ENCODE results near the gene LARGE1.
A peak's percentile ranks its signal among the peaks of the same experiment; 100 is the strongest.
"Not testable (repeated sequence)": the region's sequence is repeated elsewhere in the genome, so short reads cannot be mapped to it uniquely, and the experiment has no call there.

LARGE1 gene

DNA sequence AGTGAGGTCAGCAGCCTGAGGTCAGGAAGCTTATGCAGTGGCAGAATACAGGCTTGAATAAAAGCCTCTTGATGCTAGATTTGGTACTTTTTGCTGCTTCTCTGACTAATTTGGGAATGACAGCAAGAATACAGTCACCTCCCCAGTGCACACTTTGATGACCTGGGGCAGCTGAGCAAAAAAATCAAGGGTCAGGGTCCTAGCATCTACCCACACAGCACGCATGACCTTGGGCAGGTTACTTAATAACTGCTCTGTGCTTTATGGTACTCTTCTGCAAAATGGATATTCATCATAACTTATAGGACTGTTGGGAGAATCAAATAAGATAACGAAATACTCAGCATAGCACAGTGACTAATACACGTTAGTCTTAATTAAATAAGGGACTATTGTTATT is 518.0 kb downstream of the LARGE1 start:
- intact Hi-C loops (cut with DNase I) = no loop called here
- no peak for DNase-seq

DNA sequence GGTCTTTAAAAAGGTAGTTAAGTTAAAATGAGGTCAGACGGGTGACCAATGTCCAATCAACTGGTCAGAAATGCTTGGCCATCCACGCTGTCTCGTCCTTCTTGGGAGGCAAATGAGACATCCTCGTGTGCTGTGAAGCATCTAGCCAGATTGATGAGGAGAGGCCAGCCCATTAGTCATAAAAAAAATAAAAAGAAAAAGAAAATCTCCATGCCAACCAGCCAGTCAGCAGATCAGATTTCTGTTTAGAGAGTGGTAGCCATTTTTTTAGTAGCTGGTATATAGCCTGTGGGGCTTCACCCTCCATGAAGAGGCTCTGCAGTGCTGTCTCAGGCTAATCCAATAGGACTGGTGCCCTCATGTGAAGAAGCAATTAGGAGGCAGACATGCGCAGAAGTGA is 519.0 kb downstream of the LARGE1 start:
- no peak for DNase-seq
- intact Hi-C loops (cut with DNase I) = no loop called here

DNA sequence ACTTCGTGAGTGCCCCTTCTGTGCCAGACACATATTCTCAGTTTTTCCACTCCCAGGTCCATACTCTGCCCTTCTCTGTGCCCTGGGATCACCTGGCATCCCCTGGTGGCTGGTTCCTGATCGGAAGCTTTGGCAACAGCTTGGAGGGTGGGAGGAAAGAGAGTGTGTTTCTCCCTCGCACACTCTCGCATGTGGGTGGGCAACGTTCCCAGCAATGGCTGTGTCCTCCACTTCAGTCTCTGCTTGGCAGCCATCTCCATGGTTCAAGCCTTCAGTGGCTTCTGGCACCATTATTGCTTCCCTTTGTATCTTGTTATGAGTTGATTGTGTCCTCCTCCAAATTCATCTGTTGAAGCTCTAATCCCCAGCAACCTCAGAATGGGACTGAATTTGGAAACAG is 519.4 kb downstream of the LARGE1 start:
- DNase-seq = peak in 24 of 42 donors; percentile 5 to 49 (median 18)
- intact Hi-C loops (cut with DNase I) = no loop called here

DNA sequence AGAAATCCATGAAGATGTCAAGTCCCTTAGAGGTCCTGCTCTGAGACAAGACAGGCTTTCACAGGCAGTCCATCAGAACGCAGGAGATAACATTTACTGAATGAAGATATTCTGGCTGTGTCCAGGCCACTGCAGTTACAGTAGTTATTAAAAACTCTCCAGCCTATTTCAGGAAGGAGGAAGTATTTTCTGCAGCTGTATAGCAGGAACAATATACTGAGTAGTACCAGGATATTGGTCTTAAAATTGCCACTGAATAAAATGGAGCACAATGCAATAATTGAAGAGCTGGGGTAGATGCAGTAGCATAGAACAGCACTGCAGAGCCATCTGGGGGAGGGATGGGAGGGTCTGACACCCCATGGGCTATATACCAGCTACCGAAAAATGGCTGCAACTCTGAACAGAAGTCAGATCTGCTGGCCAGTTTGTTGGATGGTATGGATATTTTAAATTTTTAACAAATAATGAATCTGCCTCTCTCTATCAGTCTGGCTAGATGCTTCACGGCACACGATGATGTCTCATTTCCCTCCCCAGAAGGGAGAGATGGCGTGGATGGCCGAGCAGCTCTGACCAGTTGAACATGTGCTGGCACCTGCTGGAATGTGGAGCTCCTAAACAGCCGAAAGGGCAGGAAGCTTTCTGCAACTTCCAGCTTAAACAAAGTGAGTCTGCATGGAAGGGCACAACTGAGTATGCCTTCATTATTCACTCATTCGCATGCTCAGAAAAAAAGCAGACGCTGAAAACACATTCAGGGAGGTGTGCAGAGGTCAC is 520.0 kb downstream of the LARGE1 start:
- intact Hi-C loops (cut with DNase I) = no loop called here
- no peak for DNase-seq

DNA sequence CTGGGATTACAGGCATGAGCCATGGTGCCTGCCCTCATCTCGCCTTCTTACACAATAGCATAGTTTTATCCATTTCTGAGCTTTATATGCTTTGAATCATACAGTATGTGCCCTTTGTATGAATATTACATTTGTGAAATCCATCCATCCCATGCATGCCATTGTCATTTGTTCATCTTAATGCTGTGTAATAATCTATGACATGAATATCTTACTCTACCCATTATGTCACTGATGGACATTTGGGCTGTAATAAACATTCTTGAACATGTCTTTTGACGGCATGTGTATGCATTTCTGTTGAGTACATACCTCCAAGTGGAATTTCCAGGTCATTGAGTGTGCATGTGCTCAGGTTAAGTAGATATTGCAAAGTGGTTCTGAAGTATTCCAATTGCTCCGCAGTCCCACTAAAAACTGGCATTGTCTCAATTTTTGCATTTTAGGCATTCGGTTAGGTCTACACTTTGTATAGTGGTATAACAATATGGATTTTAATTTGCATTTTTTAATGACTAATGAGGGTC is 522.8 kb downstream of the LARGE1 start:
- DNase-seq = no peak
- intact Hi-C loops (cut with DNase I) = no loop called here

DNA sequence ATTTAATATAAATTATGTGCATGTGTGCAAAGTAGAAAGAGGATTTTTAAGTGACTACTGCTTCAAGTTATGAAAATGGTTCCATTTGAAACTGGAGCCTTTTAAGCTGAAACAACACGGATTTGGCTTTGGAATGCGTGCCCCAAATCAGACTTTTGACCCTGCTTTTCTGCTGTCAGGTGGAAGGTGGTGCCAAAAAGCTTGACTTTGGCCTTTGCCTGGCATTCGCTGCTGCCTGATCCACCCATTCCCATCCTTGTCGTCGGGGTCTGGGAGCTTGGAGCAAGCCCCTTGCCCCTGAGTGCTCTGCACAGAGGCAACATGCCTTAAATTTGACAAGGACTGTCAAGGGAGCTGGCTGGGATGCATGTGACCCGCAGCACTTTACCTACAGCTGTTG is 526.8 kb downstream of the LARGE1 start:
- no peak for DNase-seq
- intact Hi-C loops (cut with DNase I) = no loop called here

DNA sequence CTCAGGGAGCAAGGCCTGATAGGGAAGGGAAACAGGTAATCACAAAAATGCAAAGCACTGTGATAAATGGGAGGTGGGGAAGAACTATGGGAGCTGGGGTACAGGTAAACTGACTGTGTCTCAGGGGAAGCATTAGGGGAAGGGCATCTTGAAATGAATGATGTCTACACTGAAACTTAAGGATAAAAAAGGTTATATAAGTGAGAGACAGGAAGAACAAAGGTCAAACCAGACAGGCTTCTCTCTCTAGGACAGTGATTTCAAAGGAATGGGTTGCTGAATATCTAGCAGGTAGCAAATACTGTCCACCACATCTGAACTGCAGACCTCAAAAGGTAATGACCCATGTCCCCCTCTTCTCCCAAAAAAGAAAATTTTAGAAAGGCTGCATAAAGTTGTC is 529.0 kb downstream of the LARGE1 start:
- intact Hi-C loops (cut with DNase I) = no loop called here

DNA sequence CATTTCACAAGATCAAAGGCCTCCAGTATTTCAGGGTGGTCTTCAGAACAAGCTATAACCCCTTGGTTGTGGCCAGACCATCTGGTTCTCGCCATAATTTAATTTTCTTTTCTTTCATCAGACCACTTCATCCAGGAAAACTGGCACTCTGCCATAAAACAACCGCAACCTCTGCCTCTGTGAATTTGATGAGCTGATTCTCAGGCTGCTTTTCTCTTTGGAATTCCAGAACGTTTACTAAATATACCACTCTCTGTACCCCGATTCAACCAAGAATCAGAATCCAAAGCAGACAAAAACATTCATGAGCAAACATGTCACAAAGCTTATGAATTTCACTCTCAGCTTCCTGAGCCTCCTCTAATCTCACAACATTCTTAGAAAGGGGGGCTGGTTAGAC is 530.3 kb downstream of the LARGE1 start:
- no peak for DNase-seq
- intact Hi-C loops (cut with DNase I) = no loop called here

More for the DNA sequence above, 529.0 kb downstream of the LARGE1 start:
- DNase-seq = no peak

DNA sequence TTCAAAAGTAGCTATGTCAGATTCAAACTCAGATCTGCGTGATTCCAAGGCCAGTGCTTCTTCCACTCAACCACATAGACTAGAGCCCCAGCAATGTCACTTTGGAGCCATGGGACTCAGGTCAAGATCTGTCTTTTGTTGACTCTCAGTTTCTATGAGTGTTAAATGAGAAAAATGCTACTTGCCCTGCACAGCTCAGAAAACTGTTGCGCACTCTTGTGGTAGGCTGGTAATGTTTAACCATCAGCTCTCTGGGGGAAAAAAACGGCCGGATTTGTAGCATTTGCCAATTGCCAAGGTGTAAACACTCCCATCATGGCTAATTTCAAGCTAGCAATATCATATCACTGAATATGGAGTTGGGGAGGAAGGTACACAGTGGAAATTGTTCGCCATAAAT is 534.0 kb downstream of the LARGE1 start:
- no peak for DNase-seq
- intact Hi-C loops (cut with DNase I) = no loop called here

DNA sequence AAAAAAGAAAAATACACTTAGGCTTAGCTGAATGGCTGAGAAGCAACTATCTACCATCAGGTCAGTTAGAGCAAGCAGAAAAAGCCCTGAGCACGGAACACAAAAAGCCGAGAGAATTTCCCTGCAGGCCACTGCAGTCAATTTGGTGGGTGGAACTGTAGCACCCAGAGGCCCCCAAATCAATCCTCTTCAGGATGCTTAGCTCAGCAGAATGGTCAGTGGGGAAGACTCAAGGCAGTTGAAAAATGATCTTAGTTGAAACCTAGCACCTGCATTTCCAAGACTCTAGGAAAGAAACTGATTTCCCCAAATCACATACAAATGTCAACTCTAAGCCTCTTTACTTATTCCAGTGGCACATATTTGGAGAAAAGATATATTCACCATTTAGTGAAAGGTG is 534.7 kb downstream of the LARGE1 start:
- intact Hi-C loops (cut with DNase I) = no loop called here
- no peak for DNase-seq

DNA sequence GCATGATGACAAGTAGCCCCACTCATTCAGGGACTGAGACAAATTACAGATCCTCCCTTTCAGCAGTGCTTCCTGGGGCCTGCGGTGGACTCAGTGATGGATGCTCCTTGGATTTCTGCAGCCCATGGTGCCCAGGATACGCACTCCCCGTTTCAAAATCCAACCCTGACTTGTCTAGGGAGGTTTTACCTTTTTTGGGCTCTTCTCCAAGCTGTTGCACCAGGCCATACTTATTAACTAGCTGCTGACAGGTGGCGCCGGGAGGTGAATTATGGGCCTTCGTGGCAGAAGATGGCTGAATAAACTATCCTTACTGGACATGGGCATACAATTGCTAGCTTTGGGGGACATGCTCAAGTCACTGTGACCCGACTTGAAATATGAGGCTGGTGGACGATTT is 537.8 kb downstream of the LARGE1 start:
- DNase-seq = no peak
- intact Hi-C loops (cut with DNase I) = no loop called here

DNA sequence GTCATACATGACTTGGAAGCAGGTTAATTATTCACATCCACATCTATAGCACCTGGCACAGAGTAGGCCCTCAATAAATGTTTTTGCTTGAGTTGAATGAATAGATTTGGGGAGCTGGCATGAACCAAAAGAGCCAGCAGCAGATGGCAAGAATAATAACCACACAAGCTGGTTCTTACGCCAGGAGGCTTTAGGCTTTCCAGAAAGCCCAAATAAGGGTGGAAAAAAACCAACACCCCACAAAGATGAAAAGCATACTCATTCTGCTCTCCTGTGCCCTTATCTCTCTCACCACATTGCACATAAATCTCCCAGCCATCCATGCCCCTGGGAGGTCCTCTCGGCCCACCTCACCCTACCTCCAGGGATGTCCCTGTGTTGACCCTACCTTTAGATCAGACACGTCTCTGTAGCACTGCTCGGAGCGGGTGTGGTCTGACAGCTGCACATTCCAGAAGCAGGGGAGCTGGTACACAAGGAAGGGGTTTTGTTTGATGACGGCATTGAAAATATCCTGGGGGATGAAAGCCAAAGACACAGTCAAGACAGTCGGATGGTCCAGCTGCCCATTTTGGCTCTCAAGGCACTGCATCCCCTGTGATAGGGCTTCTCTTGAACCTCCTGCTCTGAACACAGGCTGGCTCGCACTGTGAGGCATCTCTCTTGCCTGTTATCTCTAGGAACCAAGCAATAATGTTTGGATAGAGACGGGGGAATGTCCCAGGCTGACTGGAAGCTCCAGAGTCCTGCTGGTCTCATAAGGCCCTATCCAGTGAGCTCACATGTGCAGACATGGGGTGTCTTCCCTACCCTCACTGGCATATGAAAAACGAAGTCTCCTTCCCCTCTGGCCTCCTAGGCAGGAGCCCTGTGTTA is 538.5 kb downstream of the LARGE1 start:
- no peak for DNase-seq
- intact Hi-C loops (cut with DNase I) = no loop called here

DNA sequence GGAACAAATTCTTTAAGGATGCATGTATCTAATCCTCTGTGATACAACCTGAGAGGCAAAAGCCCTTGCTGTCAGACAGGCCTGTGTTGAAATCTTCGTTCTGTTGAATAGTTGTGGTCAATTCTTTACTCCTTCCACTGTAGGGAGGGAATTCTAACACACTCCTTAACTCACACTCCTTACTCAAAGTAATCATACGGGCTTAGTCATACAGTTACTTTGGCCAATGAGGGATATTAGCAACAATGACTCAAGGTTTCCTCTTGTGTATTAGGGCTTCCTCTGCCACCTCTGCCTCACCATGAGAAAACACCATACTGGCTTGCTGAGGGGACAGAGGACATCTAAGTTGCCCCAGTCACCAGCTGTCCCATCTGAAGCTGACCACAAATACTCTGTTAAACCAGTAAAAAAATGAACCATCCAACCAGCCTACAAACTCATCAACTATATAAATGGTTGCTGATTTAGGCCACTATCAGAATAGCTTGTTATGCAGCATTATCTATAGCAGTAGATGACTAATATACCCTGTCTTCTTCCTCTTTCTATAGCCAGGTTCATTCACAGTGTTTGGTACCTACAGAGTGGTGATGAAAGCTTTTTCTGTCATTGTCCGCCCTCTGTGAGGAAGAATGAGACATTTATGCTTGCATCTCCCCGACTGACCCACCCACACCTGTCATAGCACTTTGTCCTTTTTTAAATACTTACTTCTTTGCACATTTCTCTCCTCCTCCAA is 539.3 kb downstream of the LARGE1 start:
- DNase-seq = no peak
- intact Hi-C loops (cut with DNase I) = no loop called here

DNA sequence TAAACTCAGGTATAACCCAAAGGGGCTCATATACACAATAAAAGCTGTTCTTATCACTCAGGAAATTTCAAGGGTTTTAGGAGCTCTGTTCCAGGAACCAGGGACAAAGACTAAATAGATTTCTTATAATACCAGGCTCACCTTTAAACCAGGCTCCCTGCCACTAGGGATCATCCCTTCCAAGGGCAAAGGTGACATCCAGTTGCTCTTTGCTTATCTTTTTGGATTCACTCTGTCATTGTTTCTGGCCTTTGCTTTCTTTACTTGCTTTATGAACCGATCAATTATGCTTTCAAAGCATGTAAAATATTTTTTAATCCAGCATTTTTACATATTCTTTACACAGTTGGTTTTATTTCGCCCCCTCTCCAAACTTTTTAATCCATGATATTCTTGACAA is 540.4 kb downstream of the LARGE1 start:
- DNase-seq = no peak
- intact Hi-C loops (cut with DNase I) = no loop called here

DNA sequence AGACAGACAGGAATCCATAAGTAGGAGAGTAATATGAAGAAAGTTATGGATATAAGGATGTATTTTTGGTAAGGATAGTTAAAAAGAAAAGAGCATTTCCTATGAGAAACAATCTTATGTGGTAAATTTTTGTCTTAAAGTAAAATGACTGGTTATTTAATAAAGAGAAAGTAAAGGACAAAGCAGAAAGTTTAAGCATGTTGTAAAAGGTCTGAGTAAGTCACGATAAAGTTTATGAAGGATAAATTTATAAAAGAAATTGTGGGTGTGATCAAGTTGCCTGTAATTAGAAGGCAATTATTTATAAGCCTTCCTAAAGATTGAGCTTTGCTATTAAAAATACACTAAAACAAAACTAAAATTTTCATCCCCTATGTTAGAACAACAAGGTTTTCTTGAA is 547.4 kb downstream of the LARGE1 start:
- intact Hi-C loops (cut with DNase I) = no loop called here

DNA sequence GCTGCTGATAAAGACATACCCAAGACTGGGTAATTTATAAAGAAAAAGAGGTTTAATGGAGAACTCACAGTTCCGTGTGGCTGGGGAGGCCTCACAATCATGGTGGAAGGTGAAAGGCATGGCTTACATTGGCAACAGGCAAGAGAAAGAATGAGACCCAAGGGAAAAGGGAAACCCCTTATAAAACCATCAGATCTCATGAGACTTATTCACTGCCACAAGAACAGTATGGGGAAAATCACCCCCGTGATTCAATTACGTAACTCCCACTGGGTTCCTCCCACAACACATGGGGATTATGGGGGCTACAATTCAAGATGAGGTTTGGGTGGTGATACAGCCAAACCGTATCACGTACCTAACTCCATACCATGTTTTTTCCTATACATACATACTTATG is 557.0 kb downstream of the LARGE1 start:
- DNase-seq; intact Hi-C loops (cut with DNase I): not testable (repeated sequence)

More for the DNA sequence above, 547.4 kb downstream of the LARGE1 start:
- no peak for DNase-seq

DNA sequence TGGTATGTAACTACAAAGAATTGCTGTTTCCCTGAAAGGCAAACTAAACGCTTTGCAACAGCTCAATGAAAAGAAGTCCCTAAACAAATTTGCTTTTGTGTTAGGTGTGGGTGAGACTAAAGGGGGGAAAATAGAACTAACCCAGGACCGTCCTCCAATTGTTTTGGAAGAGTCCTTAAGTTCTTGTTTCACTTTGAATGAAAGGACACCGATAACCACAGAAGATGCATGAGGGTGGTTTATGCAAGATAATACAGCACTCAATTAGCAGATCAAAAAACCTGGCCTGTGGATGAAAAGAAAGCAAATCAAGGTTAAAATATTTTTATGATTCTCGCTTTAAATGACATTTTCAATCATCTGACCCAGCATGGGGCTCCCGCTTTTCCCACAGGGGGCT is 557.6 kb downstream of the LARGE1 start:
- intact Hi-C loops (cut with DNase I) = no loop called here
- no peak for DNase-seq

DNA sequence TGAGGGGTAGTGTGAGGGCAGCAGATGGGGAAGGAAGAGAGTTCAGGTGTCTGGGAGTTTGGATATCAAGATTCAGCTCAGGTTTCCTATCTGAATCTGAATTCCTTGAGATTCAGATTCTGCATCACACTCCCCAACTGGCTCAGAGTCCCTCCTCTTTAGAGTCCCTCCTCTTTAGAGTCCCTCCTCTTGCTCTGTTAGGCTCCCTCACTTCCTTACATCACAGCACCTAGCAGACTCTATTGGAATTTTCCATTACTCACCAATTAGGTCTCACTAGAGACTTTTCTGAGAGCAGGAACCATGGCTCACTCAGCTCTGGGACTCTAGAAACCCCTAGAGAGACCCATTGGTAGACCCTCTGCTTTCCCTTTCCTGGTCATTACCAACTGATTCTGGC is 558.7 kb downstream of the LARGE1 start:
- no peak for DNase-seq

DNA sequence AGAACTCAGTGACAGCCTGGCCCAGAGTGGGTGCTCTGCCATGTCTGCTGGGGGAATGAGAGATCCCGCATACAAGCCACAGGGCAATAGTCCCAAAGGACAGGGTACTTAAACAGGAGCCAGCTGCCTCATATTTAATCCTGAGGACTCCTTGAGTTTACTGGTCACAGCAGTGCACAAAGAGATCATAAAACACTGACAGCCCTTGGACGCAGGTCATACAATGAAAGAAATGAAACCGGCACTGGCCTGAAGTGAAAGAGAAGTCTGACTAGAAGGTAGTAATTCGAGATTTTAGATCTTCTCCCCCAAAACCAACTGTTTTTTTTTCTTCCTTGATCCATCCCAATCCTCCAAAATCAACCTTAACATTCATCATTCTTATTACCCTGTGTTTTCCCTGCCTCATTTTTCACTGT is 562.3 kb downstream of the LARGE1 start:
- intact Hi-C loops (cut with DNase I) = no loop called here
- no peak for DNase-seq

More for the DNA sequence above, 558.7 kb downstream of the LARGE1 start:
- intact Hi-C loops (cut with DNase I) = no loop called here

DNA sequence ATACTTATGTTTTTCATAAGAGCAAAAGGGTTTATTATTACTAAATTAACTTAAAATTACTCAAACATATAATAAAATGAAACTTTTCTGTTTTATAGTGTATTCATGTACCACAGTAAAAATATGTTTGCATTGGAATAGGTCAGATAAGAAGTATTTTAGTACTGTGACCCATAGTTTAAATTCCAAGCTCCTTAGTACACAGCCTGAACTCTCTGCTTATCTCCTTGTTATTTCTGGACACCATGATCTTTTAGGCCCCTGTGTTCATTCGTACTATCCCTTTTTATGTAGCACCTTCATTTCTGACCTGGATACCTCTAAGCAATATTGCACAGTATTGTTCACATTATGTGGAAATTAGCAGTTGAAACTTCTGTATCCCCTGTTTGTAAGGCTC is 565.3 kb downstream of the LARGE1 start:
- no peak for DNase-seq
- intact Hi-C loops (cut with DNase I) = no loop called here

Data from head of caudate nucleus (tissue), 42 donors.